HEK293T (cell line): Measurements from ENCODE around the gene RNASEH2B.

ENCODE experiments used
- CTCF ChIA-PET: fragments of 350-600 bp; formaldehyde crosslinking; extraction: SDS; loops from one replicate; lab custom pipeline; 2021; ENCODE audit warnings: antibody characterized with exemption, inconsistent platforms; lab: Yijun Ruan, JAX
- POLR2A ChIA-PET: fragments of 350-600 bp; formaldehyde crosslinking; extraction: SDS; loops from one replicate; lab custom pipeline; 2020; ENCODE audit warnings: antibody characterized with exemption, inconsistent platforms; lab: Yijun Ruan, JAX
- DNase-seq: peaks from one replicate; pipeline ENCODE4 v3.0.0; 2012; ENCODE audit warnings: mixed read lengths; ENCODE audit errors: extremely low spot score
- ARNT ChIP-seq: fragments of 450-650 bp; IDR thresholded peaks from 2 replicates; pipeline ENCODE4 v1.6.1; 2017; ENCODE audit warnings: mild to moderate bottlenecking
- BHLHE40 ChIP-seq: fragments of 450-650 bp; IDR thresholded peaks from 2 replicates; pipeline ENCODE4 v1.6.1; 2016; ENCODE audit warnings: mild to moderate bottlenecking, moderate library complexity, borderline replicate concordance
- CTBP1 ChIP-seq: fragments of 450-650 bp; IDR thresholded peaks from 2 replicates; pipeline ENCODE4 v1.6.1; 2016; ENCODE audit warnings: borderline replicate concordance
- ELF4 ChIP-seq: fragments of 450-650 bp; IDR thresholded peaks from 2 replicates; pipeline ENCODE4 v1.6.1; 2017; ENCODE audit warnings: antibody characterized with exemption
- FOXA1 ChIP-seq: fragments of 450-650 bp; IDR thresholded peaks from 2 replicates; pipeline ENCODE4 v1.6.1; 2016; ENCODE audit warnings: mild to moderate bottlenecking
- FOXK2 ChIP-seq: fragments of 450-650 bp; IDR thresholded peaks from 2 replicates; pipeline ENCODE4 v1.6.1; 2016; ENCODE audit warnings: mild to moderate bottlenecking
- FOXM1 ChIP-seq: fragments of 450-650 bp; IDR thresholded peaks from 2 replicates; pipeline ENCODE4 v1.6.1; 2017; ENCODE audit warnings: mild to moderate bottlenecking, borderline replicate concordance
- HDGF ChIP-seq: fragments of 450-650 bp; IDR thresholded peaks from 2 replicates; pipeline ENCODE4 v1.6.1; 2017; ENCODE audit warnings: antibody characterized with exemption, borderline replicate concordance
- L3MBTL2 ChIP-seq: fragments of 450-650 bp; conservative IDR thresholded peaks from 2 replicates; pipeline ENCODE4 v1.6.1; 2016; ENCODE audit warnings: mild to moderate bottlenecking
- LEF1 ChIP-seq: fragments of 450-650 bp; IDR thresholded peaks from 2 replicates; pipeline ENCODE4 v1.6.1; 2017; ENCODE audit warnings: mild to moderate bottlenecking, borderline replicate concordance
- NFRKB ChIP-seq: fragments of 450-650 bp; IDR thresholded peaks from 2 replicates; pipeline ENCODE4 v1.6.1; 2016; ENCODE audit warnings: mild to moderate bottlenecking, moderate library complexity
- SP1 ChIP-seq: fragments of 450-650 bp; IDR thresholded peaks from 2 replicates; pipeline ENCODE4 v1.6.1; 2017
- SUZ12 ChIP-seq: fragments of 450-650 bp; IDR thresholded peaks from 2 replicates; pipeline ENCODE4 v1.6.1; 2016; ENCODE audit warnings: mild to moderate bottlenecking
- TARDBP ChIP-seq: fragments of 450-650 bp; IDR thresholded peaks from 2 replicates; pipeline ENCODE4 v1.6.1; 2016
- ZNF384 ChIP-seq: fragments of 450-650 bp; IDR thresholded peaks from 2 replicates; pipeline ENCODE4 v1.6.1; 2016
- TF ChIP-seq, protein P1 (sequence below): fragments of 450-650 bp; IDR thresholded peaks from 2 replicates; pipeline ENCODE4 v1.6.1; 2016

The RNASEH2B gene

GRCh38 chr13:50917572-50917971 is 8.0 kb downstream of the RNASEH2B start:
- TF ChIP-seq SP1 (no peak), CTBP1 (no peak), BHLHE40 (no peak), FOXM1 (no peak)
- TF ChIP-seq, protein P1, sequence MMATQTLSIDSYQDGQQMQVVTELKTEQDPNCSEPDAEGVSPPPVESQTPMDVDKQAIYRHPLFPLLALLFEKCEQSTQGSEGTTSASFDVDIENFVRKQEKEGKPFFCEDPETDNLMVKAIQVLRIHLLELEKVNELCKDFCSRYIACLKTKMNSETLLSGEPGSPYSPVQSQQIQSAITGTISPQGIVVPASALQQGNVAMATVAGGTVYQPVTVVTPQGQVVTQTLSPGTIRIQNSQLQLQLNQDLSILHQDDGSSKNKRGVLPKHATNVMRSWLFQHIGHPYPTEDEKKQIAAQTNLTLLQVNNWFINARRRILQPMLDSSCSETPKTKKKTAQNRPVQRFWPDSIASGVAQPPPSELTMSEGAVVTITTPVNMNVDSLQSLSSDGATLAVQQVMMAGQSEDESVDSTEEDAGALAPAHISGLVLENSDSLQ: no peak
- POLR2A ChIA-PET: no interaction called here
- CTCF ChIA-PET: no interaction called here
- no peak for DNase-seq

DNA sequence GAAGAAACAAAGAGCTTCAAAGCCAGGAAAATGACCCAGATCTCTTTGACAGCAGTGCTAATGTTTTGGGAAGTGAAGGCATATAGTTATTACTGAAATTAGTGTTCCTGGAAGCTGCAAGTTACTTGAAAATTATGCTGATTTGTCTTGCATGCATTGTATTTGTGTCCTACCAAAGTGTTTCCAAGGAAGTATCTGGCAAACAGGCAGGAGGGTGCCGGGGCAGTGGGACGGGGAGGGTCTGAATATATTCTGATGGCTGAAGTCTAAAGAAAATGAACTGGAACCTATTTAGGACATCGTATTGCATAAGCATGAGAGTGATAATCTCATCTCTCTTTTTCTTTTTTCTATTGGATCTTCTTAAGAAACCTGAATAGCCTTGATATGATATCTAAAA is 9.0 kb downstream of the RNASEH2B start:
- TF ChIP-seq BHLHE40: no peak
- TF ChIP-seq ARNT: no peak
- no peak for TF ChIP-seq NFRKB
- no peak for TF ChIP-seq HDGF
- TF ChIP-seq FOXA1: no peak
- no peak for TF ChIP-seq LEF1
- POLR2A ChIA-PET: no interaction called here
- CTCF ChIA-PET: no interaction called here
- DNase-seq: no peak

GRCh38 chr13:50919277-50919676 is 9.7 kb downstream of the RNASEH2B start:
- ChIA-PET POLR2A (no interaction called here), CTCF (no interaction called here)
- DNase-seq: no peak
- TF ChIP-seq CTBP1 (no peak), NFRKB (no peak), L3MBTL2 (no peak), BHLHE40 (no peak), TARDBP (no peak), SUZ12 (no peak), LEF1 (no peak), ARNT (no peak), ZNF384 (no peak), SP1 (no peak), FOXA1 (no peak), FOXK2 (no peak), FOXM1 (no peak), ELF4 (no peak), HDGF (no peak)
- TF ChIP-seq, protein P1: no peak

GRCh38 chr13:50921706-50922105 is 12.1 kb downstream of the RNASEH2B start:
- no peak for DNase-seq

DNA sequence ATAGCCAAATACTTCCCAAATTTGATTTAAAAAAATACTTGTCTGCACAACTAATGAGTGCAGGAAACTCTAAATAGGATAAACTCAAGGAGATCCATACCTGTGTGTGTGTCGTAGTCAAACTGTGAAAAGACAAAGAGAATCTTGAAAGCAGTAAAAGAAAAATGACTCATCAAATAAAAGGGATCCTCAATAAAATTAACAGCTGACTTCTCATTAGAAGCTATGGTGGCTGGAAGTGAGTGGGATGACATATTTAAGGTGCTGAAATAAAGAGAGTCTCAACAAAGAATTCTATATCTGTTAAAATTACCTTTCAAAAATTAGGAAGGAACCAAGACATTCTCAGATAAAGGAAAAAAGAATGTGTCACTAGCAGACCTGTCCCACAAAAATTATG is 13.7 kb downstream of the RNASEH2B start:
- no peak for DNase-seq
- ChIA-PET CTCF (interaction anchor here (1.0 kb wide), 1 partner anchor 11 kb away, joined by 3 read pairs; no protein-coding TSS in a partner anchor), POLR2A (no interaction called here)
- no peak for TF ChIP-seq ZNF384
- TF ChIP-seq FOXA1: no peak
- TF ChIP-seq TARDBP: no peak
- TF ChIP-seq, protein P1: no peak
- TF ChIP-seq SUZ12: no peak
- TF ChIP-seq ARNT: no peak
- no peak for TF ChIP-seq LEF1
- TF ChIP-seq L3MBTL2: no peak
- TF ChIP-seq FOXM1: no peak
- TF ChIP-seq FOXK2: no peak

More at GRCh38 chr13:50921706-50922105, 12.1 kb downstream of the RNASEH2B start:
- TF ChIP-seq FOXK2 (no peak), CTBP1 (no peak), SUZ12 (no peak), TARDBP (no peak)
- ChIA-PET CTCF (no interaction called here), POLR2A (no interaction called here)

DNA sequence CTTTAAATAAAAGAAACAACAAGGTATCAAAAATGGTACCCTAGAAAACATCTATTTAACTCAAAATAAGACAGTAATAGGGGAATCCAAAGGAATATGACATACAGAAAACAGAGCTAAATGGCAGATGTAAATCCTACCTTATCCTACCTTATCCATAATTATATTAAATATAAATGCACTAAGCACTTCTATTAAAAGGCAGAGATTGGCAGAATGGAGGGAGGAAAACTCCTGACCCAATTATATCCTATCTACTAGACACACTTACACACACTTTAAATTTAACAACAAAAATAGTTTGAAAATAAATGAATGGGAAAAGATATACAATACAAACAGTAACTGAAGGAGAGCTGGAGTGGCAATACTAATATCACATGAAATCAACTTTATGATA is 14.4 kb downstream of the RNASEH2B start:
- ChIA-PET POLR2A (no interaction called here), CTCF (no interaction called here)
- TF ChIP-seq FOXA1 (no peak), FOXK2 (no peak), SP1 (no peak), ARNT (no peak), ELF4 (no peak), ZNF384 (no peak), HDGF (no peak), CTBP1 (no peak), BHLHE40 (no peak), SUZ12 (no peak), L3MBTL2 (no peak), NFRKB (no peak), LEF1 (no peak), FOXM1 (no peak), TARDBP (no peak)
- TF ChIP-seq, protein P1: no peak
- DNase-seq: no peak
